Erythroblast (primary cell): Measurements from ENCODE around the gene RP2.

Experiments
- GATA1 ChIP-seq: IDR thresholded peaks from 2 replicates; pipeline ENCODE4 v1.6.1; 2011; ENCODE audit warnings: low read depth, mild to moderate bottlenecking, control low read depth, low read length, moderate library complexity
- POLR2A ChIP-seq: IDR thresholded peaks from 2 replicates; pipeline ENCODE4 v1.6.1; 2011; ENCODE audit warnings: mild to moderate bottlenecking, low read length

- TF ChIP-seq POLR2A (no peak), GATA1 (no peak)
Observed at GRCh38 chrX:46793386-46794143, 43.3 kb upstream of the RP2 start.
